ELF-1 (cell line): ENCODE measurements around the gene ACKR3.

Experiments used
- DNase-seq: peaks from one replicate; pipeline ENCODE4 v3.0.0-alpha.2; 2016; ENCODE audit warnings: low read depth, low spot score

The ACKR3 gene

GRCh38 chr2:236569573-236569973 is at the start of gene ACKR3:
Gene ACKR3 (plus strand): TSS chr2:236569825. CDS start chr2:236580466, 10,641 bp downstream.
- peak; percentile 92 for DNase-seq

- no peak for DNase-seq
Observed at GRCh38 chr2:236521556-236521955, 48.1 kb upstream of the ACKR3 start.

DNA sequence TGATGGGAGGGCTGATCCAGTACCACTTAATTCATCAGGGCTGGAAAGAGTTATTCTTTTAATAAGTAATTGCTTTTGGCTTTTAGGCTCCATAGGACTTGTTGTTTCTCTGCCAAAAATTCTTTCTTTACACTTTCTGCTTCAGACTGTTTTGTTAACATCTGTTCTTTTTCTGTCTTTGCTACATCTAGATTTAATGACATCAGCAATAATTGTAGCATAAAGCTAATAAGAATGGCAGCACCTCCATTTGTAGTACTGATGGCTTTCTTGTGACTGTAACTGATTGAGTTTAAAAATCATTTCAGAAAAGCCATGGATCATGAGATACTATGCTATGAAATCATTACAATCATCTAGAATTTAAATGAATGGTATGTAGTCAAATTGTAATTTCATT is 46.4 kb upstream of the ACKR3 start:
- DNase-seq: no peak

DNA sequence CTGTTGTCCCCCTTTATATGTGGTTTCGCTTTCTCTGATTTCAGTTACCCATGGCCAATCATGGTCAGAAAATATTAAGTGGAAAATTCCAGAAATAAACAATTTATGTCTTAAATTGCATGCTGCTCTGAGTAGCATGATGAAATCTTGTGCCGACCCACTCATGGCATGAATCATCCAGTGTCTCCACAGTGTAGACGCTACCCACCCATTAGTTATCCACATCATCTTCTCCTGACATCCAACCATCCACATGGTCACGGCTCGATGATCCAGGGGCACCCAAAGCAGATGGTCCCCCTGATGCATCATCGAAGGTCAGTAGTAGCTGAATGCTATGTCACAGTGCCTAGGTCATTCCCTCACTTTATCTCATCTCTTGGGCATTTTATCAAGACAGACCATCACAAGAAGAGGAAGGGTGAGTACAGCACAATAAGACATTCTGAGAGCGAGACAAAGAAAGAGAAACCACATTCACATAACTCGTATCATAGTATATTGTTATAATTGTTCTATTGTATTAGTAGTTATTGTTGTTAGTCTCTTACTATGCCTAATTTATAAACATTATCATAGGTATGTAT is 44.1 kb upstream of the ACKR3 start:
- no peak for DNase-seq

GRCh38 chr2:236526455-236527158 is 43.0 kb upstream of the ACKR3 start:
- DNase-seq: no peak

GRCh38 chr2:236527159-236527630 is 42.4 kb upstream of the ACKR3 start:
- DNase-seq: no peak

DNA sequence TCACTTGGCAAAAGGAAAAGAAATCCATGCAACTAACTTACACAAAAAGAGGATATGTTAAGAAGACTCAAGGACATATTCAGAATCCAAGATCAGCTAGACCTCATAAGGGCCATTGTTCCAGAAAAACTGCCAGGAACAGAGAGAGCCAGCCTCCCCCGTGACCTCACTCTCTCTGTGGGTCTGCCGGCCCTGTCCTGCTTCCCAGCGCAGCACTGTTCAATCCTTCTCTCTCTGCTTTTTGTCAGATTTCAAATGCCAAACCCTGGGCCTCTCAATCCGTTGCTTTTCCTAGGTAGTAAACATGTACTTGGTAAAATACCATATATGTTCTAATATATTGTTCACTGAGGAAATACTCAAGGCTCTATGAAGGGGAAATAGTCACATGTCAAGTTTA is 40.0 kb upstream of the ACKR3 start:
- DNase-seq: no peak

DNA sequence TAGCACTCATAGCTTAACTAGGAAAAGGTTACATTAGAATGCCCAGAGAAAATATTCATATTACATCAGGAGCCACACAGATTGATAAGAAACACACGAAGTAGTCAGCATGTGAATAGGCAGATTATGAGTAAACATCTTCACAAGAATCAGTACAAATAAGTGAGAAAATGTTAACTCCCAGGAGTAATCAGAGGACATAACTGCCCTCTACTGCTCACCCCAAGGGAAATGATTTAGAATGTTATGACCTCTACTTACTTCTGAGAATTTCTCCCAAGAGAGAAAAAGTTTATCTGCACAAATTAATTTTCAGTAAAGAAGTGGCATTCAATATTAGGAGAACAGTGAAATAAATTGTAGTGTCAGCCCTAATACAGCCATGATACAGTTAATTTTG is 39.1 kb upstream of the ACKR3 start:
- no peak for DNase-seq

GRCh38 chr2:236531195-236531594 is 38.4 kb upstream of the ACKR3 start:
- DNase-seq: no peak

DNA sequence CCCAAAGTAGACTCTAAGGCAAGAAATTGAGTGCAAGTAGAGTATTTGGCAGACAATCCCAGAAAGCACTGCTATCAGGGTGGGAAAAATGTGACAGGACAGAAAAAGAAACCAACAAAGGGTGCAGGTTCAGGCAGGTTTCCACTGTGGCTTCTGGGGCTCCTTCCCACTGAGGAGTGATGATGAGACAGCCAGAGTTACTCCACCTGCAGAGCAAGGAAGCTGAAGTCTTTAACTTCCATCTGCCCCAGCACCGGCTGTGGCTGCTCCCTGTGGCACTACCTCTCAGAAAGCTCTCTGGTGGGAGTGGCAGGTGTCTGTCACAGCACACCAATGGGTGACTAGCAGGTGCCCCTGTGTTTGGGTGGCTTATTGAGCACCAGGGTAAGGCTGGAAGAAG is 37.6 kb upstream of the ACKR3 start:
- no peak for DNase-seq

GRCh38 chr2:236533343-236533742 is 36.3 kb upstream of the ACKR3 start:
- DNase-seq: no peak

- no peak for DNase-seq
Observed at GRCh38 chr2:236535024-236535423, 34.6 kb upstream of the ACKR3 start.

- no peak for DNase-seq
Observed at GRCh38 chr2:236536727-236537398, 32.8 kb upstream of the ACKR3 start.

- DNase-seq: no peak
Observed at GRCh38 chr2:236538242-236538641, 31.4 kb upstream of the ACKR3 start.

GRCh38 chr2:236541008-236541562 is 28.5 kb upstream of the ACKR3 start:
- DNase-seq: no peak

GRCh38 chr2:236544362-236544761 is 25.3 kb upstream of the ACKR3 start:
- DNase-seq: no peak

DNA sequence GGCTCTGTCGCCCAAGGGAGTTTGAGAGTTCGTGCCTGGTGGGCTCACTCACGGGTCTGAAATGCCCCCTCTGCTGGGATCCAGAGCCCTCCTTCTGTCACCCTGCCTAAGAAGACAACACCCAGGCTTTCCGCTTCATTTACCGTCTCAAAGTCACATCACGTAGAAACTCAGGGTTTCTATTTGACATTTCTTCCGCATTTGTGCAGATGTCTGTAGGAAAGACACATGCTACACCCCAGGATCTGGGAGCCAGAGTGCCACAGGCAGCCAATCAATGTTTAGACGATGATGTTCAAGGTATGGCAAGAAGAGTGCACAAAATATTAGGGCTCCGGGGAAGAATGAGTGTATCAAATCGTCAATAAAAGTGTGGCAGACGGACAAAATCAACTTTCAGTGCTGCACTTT is 24.4 kb upstream of the ACKR3 start:
- no peak for DNase-seq

DNA sequence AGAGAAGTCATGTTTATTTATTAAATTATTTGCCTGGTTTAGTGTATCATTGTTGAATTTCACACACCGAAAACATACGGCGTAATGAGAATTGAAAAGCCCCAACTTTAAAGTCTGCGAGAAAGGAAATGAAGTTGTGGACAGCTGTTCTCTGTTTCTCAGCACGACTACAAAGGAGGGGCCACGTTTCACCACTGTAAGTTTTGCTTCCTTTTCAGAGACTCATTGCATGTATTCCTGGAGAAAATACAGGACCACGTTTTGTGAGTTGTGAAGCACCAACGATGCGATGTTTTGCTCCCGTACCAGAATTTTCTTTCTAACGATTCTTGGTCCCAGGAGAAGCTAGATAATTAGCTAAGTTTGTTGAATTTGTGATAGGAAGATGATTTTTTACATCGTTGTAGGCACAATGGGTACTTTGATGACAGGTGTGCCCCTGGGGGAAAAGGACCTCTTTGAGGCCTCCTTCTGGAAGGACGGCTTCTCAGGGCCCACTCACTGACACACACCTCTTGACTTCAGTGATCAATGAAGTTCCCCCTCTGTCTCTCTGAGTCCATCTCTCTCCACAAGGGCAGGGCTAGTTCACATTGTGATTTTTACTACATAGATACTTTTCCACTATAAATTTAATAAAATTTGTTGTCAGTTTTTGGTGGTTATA is 23.7 kb upstream of the ACKR3 start:
- DNase-seq: no peak

DNA sequence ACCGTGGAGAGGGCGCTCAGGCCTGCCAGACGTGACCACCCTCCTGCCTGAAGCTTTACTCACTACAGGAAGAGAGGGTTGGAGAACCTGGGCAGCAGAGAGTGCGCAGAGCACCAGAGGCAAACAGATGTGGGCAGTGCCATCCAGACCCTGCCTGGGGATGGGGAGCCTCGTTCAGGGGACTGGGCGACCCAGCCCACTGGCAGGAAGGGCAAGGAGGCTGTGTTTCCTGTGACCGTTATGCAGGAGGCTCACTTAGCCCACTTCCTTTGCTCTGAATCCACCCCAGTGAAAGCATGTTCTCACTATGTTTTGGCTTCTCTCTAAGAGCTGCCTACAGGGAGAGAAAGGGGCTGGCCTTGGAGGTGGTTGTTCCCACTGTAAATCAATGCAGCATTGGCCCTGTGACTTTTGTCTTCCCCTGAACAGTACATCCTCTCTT is 23.0 kb upstream of the ACKR3 start:
- DNase-seq: no peak

- no peak for DNase-seq
Observed at GRCh38 chr2:236547725-236548124, 21.9 kb upstream of the ACKR3 start.

DNA sequence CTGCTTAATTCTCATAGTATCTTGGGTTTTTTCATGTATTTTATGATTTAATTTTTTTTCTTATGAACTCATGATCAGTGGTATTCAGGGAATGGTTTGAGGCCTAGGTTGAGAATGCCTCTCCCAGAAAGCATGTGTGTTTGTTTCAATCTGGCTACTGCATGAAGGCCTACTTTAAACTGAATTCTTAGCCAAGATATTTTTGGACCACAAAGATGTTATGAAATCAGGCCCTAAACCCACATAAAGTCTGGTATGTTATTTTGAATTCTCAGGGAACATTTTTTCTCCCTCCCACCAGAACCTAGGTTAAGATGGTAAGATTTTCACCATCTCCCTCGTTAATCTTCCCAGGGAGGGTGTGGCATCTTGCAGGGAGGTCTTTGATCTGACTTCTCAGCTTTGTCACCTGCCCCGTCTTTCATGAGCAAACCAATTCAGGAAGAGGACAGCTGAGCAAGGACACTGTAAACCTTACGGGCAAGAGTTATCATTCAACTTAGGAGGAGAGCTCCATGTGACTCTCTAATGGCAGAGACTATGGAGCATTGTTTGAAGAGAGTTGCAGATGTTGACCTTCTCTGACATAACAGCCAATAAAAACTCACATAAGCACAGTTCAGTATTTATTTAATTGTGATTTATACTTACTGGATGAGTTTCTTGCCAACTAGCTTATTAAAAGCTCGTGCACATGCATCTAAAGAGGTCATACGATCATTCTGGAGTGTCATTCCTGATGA is 21.3 kb upstream of the ACKR3 start:
- DNase-seq: no peak
